GM12878 (cell line): ENCODE data around the gene KRTAP4-1. TPM values are rescaled to one million over a fixed set of nuclear protein-coding genes. Genes with fewer than 3 reads are reported as not detected.

ENCODE experiments used
- BRCA1 ChIP-seq: IDR thresholded peaks from 2 replicates; pipeline ENCODE4 v1.6.1; 2011; ENCODE audit warnings: low read depth, low read length, improper control_type of control experiment
- CREM ChIP-seq: IDR thresholded peaks from 2 replicates; pipeline ENCODE4 v1.6.1; 2014; ENCODE audit warnings: antibody characterized with exemption, low read depth
- ELK1 ChIP-seq: IDR thresholded peaks from 2 replicates; pipeline ENCODE4 v1.6.1; 2012; ENCODE audit warnings: low read depth, low read length, improper control_type of control experiment
- NFIC ChIP-seq: IDR thresholded peaks from 2 replicates; pipeline ENCODE4 v1.6.1; 2012; ENCODE audit warnings: low read depth, mild to moderate bottlenecking, inconsistent platforms, low read length, moderate library complexity
- RB1 ChIP-seq: fragments of 450-650 bp; formaldehyde crosslinking; IDR thresholded peaks from 2 replicates; pipeline ENCODE4 v1.6.1; 2017; ENCODE audit warnings: mild to moderate bottlenecking, borderline replicate concordance
- SMARCA5 ChIP-seq: fragments of 450-650 bp; IDR thresholded peaks from 2 replicates; pipeline ENCODE4 v1.6.1; 2017; ENCODE audit warnings: mild to moderate bottlenecking
- SP1 ChIP-seq: IDR thresholded peaks from one replicate; pipeline ENCODE4 v1.6.1; 2011; ENCODE audit warnings: low read depth, low read length
- STAT1 ChIP-seq: fragments of 450-650 bp; conservative IDR thresholded peaks from 2 replicates; pipeline ENCODE4 v1.6.1; 2014; ENCODE audit warnings: antibody characterized with exemption, mild to moderate bottlenecking
- ZZZ3 ChIP-seq: IDR thresholded peaks from 2 replicates; pipeline ENCODE4 v1.6.1; 2011; ENCODE audit warnings: low read depth; ENCODE audit not compliant: control insufficient read depth, insufficient read length
- polyA plus RNA-seq, 11 experiments: library from polyadenylated mRNA; depleted of rRNA in 4 of 11; unstranded in 6 of 11; stranded (reverse) in 5 of 11; fragments of >200 nt; fragmentation: Nextera tagmentation in 4 of 11; fragmentation: Illumina TruSeq in 1 of 11; extraction: Ambion mirVana in 4 of 11; extraction: Trizol in 1 of 11; gene quantifications; 1 replicate in 1 of 11; 2 replicates in 10 of 11; pipeline versions ENCODE4 v1.2.1 to v1.2.3, GENCODE V29; 2011 to 2016; ENCODE audit warnings: inconsistent platforms in 2 of 11, missing spikeins in 2 of 11, low read depth in 1 of 11
- total RNA-seq, 4 experiments: library from RNA; depleted of rRNA in 3 of 4; stranded (reverse); fragments of >200 nt in 3 of 4; fragmentation: Illumina TruSeq in 1 of 4; extraction: Trizol in 1 of 4; gene quantifications; 2 replicates each; pipeline versions ENCODE4 v1.2.1 to v1.2.3, GENCODE V29; 2013 to 2021
- TF ChIP-seq, protein P1 (sequence below): fragments of 450-650 bp; IDR thresholded peaks from 2 replicates; pipeline ENCODE4 v1.6.1; 2017; ENCODE audit warnings: mild to moderate bottlenecking, moderate library complexity

Gene KRTAP4-1
- total and polyA plus RNA-seq, 10 of the 15 experiments (the other 5 are each of a cell fraction or from before 2014, with no cell fraction given) = not detected

- TF ChIP-seq CREM (no peak), ZZZ3 (no peak), STAT1 (no peak), SMARCA5 (no peak), ELK1 (no peak), NFIC (no peak), BRCA1 (no peak), SP1 (no peak), RB1 (no peak)
- TF ChIP-seq, protein P1, sequence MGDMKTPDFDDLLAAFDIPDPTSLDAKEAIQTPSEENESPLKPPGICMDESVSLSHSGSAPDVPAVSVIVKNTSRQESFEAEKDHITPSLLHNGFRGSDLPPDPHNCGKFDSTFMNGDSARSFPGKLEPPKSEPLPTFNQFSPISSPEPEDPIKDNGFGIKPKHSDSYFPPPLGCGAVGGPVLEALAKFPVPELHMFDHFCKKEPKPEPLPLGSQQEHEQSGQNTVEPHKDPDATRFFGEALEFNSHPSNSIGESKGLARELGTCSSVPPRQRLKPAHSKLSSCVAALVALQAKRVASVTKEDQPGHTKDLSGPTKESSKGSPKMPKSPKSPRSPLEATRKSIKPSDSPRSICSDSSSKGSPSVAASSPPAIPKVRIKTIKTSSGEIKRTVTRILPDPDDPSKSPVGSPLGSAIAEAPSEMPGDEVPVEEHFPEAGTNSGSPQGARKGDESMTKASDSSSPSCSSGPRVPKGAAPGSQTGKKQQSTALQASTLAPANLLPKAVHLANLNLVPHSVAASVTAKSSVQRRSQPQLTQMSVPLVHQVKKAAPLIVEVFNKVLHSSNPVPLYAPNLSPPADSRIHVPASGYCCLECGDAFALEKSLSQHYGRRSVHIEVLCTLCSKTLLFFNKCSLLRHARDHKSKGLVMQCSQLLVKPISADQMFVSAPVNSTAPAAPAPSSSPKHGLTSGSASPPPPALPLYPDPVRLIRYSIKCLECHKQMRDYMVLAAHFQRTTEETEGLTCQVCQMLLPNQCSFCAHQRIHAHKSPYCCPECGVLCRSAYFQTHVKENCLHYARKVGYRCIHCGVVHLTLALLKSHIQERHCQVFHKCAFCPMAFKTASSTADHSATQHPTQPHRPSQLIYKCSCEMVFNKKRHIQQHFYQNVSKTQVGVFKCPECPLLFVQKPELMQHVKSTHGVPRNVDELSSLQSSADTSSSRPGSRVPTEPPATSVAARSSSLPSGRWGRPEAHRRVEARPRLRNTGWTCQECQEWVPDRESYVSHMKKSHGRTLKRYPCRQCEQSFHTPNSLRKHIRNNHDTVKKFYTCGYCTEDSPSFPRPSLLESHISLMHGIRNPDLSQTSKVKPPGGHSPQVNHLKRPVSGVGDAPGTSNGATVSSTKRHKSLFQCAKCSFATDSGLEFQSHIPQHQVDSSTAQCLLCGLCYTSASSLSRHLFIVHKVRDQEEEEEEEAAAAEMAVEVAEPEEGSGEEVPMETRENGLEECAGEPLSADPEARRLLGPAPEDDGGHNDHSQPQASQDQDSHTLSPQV = no peak
- TF ChIP-seq, all 136 proteins: peak for 0
Observed at GRCh38 chr17:41178843-41179616, 5.7 kb downstream of the KRTAP4-1 start (continued).
